ENCODE results near the gene SMIM7.

DNA sequence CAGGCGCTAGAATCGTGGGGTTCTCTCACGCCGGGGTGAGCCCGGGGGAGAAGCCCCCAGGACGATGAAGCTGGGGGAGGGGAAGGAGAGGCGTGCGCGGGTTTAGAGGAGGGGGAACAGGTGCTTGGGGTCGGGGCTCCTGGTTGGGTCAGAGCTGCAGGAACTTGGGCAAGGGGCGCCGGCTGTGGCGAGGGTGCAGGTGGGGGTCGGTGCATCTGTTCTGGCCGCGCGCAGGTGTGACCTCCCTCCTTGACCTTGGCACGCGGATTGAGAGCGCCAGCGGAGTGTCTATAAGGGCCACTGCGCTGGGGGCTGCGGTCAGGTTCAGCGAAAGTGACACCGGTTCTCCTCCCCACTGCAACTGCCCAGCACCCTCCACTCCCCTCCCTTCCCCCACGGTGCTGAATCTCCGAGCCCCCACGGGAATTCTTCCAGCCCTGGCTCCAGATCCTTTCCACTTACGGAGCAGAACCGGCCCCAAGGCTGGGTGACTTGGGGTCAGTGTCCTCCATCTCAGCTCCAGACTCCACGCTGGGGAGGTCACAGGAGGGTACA is 1.6 kb upstream of the SMIM7 start:
- TF ChIP-seq CTCF (IDR thresholded peaks at IDR 0.05) (no peak), EZH2phosphoT487 (IDR thresholded peaks at IDR 0.05) (peak; percentile 15)
